OCI-M2 (cell line): ENCODE results near the gene ANGPTL4.
"Not testable (repeated sequence)": the region's sequence is repeated elsewhere in the genome, so short reads cannot be mapped to it uniquely, and the experiment has no call there.

Experiments used
- DNase-seq: peaks from one replicate; lab custom pipeline; 2025; ENCODE audit not compliant: unreplicated experiment; lab: John Stamatoyannopoulos, UW

The ANGPTL4 gene

DNA sequence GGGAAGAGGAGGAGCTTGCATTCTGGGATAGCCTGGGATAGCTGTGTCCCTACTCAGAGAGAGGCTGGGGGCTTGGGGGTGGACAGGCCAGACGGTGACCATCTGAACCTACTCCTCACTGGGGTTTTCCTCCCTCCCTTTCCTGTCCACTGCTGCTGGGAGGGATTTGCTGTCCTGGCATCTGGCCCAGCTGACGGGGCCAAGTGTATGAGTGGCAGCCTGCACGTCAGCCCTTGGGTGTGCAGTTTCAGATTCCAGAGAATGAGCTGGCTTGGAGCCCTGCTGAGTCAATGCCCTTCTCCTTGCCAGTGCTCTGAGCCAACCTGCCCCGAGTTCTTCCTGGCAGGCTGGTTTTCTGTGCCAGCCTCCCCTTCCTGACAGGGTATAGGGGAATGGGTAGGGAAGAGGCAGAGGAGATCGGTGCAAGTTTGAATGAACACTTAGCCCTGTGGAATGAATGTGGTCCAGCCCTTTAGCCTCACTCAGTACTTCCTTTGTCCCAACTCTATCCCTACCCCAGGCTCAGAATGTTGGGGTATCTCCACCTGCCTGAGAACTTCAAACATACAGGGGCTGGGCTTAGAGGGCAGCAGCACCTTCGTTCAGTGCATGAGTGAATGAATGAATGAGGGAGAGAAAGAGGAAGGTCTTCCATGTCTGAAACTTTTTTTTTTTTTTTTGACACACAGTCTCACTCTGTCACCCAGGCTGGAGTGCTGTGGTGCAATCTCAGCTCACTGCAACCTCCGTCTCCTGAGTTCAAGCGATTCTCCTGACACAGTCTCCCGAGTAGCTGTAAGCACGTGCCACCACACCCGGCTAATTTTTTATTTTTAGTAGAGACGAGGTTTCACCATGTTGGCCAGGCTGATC, 1.8 kb upstream of the ANGPTL4 start:
- no peak for DNase-seq

DNA sequence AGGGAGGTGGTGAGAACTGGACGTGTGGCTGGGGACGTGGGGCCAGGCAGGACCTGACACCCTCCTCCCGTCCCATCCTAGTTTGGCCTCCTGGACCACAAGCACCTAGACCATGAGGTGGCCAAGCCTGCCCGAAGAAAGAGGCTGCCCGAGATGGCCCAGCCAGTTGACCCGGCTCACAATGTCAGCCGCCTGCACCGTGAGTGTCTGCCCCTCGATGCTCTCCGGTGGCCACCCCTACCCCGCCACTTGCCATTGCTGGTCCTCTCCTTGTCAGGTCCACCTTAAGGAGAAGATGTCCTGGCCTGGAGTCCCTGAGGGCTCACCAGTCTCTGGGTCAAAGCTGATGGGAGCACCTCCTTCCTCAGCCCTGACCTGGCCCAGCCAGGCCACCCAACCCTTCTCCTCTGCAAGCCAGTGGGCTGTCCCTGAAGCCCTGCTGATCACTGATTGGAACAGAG, 2.2 kb downstream of the ANGPTL4 start:
- DNase-seq, result no peak

DNA sequence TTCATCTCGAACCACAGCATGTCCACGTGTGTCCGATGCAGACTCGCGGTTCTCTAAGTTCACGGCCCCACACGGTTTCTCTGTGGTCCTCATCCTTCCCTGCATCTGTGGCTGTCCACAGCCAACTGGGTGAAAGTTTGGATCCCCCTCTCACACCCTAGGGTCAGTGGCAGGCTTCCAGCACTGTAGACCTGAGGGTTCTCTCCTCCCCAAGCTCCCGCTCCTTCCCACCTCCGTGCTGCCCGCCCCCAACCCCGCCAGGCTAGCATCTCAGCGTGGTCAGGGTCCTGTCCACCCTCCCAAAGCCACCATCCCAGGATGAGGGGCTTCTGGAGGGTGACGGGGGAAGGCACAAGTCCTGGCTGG, 3.0 kb downstream of the ANGPTL4 start:
- DNase-seq, result no peak

DNA sequence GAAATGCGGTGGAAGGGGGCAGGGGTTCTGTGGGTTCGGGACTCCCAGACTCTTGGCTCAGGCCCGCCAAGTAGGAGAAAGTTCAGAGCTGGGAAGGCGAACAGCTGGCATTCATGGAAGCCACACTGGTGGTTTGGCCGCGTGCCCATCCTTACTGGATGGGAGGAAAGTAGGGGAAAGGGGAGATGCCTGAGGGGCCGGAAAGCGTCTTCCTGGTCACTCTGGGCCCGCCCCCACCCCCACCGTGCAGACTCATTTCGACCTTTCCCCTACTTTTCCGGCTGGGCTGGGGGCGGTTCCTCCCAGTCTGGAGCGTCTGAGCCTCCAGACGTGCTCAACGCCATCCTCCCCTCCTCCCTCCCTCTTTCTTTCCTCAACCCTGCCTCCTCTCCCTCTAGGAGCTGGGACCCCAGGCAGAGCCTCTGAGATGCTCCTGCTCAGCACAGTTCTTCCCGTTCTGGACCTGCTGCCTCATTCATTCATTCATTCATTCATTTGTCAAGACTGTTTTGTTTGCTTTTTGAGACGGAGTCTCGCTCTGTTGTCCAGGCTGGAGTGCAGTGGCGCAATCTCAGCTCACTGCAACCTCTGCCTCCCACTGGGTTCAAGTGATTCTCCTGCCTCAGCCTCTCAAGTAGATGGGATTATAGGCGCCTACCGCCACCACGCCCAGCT, 3.5 kb downstream of the ANGPTL4 start:
- DNase-seq, result no peak

DNA sequence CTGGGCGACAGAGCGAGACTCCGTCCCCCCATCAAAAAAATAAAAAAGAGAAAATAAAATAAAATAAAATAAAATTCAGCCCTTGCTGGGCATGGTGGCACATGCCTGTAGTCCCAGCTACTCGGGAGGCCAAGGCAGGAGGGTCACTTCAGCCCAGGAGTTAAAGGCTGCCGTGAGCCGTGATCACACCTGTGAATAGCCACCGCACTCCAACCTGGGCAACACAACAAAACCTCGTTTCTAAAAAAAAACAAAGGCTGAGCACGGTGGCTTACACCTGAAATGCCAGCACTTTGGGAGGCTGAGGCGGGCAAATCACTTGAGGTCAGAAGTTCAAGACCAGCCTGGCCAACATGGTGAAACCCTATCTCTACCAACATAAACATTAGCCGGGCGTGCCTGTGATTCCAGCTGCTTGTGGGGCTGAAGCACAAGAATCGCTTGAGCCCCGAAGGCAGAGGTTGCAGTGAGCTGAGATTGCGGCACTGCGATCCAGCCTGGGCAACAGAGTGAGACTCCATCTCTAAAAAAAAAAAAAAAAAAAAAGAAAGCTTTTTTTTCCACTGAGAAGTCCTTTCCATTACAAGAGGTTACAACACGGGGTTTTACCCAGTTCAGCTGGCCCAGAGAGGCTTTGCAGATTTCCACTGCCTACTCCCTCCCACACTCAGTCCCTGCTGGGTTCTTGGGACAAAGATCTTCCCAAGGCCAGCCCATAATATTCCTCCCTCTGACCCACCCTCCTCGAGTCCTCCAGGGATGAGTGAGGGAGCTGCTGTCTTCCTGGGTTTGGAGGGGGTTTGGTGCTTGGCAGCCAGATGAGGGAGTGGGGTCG, 6.4 kb downstream of the ANGPTL4 start:
- no peak for DNase-seq

DNA sequence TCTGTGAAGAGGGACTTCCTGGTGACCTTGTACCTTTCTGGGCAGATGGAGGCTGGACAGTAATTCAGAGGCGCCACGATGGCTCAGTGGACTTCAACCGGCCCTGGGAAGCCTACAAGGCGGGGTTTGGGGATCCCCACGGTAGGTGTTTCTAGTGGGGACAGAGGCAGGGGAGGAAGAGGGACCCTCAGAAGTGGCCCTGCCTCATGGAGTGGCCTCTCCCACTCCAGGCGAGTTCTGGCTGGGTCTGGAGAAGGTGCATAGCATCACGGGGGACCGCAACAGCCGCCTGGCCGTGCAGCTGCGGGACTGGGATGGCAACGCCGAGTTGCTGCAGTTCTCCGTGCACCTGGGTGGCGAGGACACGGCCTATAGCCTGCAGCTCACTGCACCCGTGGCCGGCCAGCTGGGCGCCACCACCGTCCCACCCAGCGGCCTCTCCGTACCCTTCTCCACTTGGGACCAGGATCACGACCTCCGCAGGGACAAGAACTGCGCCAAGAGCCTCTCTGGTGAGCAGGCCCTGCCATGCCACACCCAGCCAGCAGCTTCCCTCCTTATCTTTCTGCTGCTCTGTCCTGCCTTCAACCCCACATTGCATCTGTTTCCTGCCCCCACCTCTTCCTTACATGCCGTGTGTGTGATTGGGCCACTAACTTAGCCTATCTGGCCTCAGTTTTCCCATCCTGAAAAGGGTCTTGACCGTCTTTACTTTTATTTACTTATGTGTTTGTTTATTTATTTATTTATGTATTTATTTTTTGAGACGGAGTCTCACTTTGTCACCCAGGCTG, 7.3 kb downstream of the ANGPTL4 start:
- no peak for DNase-seq

DNA sequence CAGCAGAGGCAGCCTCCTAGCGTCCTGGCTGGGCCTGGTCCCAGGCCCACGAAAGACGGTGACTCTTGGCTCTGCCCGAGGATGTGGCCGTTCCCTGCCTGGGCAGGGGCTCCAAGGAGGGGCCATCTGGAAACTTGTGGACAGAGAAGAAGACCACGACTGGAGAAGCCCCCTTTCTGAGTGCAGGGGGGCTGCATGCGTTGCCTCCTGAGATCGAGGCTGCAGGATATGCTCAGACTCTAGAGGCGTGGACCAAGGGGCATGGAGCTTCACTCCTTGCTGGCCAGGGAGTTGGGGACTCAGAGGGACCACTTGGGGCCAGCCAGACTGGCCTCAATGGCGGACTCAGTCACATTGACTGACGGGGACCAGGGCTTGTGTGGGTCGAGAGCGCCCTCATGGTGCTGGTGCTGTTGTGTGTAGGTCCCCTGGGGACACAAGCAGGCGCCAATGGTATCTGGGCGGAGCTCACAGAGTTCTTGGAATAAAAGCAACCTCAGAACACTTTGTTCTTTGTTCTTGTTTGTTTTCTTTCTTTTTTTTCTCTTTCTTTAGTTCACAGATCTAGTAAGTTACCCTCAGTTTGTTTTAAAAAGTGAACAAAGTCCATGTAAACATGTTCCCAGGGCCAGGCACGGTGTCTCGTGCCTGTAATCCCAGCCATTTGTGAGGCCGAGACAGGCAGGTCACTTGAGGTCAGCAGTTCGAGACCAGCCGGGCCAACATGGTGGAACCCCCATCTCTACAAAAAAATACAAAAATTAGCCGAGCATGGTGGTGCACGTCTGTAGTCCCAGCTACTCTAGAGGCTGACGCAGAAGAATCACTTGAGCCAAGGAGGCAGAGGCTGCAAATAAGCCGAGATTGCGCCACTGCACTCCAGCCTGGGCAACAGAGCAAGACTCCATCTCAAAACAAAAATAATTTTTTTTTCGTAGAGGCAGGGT, 10.2 kb downstream of the ANGPTL4 start:
- DNase-seq, result no peak

DNA sequence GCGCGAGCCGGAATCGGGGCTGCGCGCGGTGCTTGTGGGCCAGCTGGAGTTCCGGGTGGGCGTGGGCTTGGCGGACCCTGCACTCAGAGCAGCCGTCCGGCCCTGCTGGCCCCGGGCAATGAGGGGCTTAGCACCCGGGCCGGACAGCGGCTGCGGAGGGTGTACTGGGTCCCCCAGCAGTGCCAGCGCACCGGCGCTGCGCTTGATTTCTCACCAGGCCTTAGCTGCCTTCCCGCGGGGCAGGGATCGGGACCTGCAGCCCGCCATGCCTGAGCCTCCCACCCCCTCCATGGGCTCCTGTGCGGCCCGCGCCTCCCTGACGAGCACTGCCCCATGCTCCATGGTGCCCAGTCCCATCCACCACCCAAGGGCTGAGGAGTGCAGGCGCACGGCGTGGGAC, 11.8 kb downstream of the ANGPTL4 start:
- DNase-seq, result not testable (repeated sequence)

DNA sequence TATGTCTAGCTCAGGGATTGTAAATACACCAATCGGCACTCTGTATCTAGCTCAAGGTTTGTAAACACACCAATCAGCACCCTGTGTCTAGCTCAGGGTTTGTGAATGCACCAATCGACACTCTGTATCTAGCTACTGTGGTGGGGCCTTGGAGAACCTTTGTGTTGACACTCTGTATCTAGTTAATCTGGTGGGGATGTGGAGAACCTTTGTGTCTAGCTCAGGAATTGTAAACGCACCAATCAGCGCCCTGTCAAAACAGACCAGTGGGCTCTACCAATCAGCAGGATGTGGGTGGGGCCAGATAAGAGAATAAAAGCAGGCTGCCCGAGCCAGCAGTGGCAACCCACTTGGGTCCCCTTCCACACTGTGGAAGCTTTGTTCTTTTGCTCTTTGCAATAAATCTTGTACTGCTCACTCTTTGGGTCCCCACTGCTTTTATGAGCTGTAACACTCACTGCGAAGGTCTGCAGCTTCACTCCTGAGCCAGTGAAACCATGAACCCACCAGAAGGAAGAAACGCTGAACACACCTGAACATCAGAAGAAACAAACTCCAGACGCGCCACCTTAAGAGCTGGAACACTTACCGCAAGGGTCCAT, 12.5 kb downstream of the ANGPTL4 start:
- not testable (repeated sequence) for DNase-seq

DNA sequence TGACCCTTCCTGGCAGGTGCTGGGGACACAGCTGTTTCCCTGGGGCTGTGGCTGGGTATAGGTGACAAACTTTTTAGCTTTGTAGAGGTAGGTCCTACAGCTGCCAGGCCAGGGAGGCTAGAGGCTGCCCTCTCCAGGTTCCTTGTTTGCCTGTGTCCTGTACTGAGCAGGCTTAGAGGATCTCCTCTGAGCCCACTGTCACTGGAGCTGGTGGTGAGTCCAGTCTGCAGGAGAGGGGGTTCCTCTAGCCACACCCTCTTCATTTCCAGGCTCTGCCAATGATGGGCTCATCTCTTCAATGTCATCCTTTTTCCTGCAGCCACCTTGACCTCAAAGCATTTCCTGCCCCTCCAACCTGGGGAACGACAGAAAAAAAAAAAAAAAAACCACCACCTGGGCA, 13.6 kb downstream of the ANGPTL4 start:
- DNase-seq, result no peak

DNA sequence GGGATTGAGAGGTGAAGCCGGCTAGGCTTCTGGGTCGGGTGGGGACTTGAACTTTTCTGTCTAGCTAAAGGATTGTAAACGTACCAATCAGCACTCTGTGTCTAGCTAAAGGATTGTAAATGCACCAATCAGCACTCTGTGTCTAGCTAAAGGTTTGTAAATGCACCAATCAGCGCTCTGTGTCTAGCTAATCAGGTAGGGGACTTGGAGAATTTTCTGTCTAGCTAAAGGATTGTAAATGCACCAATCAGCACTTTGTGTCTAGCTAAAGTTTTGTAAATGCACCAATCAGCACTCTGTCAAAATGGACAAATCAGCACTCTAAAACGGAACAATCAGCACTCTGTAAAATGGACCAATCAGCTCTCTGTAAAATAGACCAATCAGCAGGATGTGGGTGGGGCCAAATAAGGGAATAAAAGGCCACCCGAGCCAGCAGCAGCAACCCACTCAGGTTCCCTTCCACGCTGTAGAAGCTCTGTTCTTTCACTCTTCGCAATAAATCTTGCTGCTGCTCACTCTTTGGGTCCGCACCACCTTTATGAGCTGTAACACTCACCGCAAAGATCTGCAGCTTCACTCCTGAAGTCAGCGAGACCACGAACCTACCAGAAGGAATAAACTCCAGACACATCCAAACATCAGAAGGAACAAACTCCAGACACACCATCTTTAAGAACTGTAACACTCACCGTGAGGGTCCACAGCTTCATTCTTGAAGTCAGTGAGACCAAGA, 15.4 kb downstream of the ANGPTL4 start:
- DNase-seq, result not testable (repeated sequence)

DNA sequence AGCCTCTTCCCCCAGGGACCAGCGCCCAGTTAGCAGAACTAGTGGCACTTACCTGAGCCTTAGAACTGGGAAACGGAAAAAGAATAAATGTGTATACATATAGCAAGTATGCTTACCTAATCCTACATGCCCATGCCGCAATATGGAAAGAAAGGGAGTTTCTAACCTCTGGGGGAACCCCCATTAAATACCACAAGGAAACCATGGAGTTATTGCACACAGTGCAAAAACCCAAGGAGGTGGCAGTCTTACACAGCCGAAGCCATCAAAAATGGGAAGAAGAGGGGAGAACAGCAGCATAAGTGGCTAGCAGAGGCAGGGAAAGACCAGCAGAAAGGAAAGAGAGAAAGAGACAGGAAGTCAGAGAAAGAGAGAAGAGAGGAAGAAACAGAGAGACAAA, 20.6 kb downstream of the ANGPTL4 start:
- DNase-seq, result not testable (repeated sequence)

DNA sequence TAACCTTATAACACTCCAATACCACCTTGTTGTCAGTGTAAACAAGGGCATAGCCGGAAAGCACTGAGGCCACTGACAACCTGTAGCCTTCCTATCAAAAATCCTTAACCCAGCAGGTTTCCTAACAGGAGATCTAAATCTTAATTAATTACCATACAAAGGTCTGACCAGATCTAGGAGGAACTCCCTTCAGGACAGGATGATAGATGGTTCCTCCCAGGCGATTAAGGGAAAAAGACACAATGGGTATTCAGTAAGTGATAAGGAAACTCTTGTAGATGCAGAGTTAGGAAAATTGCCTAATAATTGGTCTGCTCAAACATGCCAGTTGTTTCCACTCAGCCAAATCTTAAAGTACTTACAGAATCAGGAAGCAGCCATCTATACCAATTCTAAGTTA, 21.1 kb downstream of the ANGPTL4 start:
- DNase-seq, result not testable (repeated sequence)

DNA sequence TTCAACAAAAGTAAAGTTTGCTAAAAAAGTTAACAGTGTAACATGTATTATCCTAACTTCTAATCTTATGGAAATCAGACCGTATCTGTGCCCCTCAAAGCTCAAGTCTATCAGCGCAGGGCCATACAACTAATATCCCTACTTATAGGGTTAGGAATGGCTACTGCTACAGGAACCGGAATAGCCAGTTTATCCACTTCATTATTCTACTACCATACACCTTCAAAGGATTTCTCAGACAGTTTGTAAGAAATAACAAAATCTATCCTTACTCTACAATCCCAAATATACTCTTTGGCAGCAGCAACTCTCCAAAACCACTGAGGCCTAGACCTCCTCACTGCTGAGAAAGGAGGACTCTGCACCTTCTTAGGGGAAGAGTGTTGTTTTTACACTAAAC, 21.6 kb downstream of the ANGPTL4 start:
- DNase-seq, result not testable (repeated sequence)

DNA sequence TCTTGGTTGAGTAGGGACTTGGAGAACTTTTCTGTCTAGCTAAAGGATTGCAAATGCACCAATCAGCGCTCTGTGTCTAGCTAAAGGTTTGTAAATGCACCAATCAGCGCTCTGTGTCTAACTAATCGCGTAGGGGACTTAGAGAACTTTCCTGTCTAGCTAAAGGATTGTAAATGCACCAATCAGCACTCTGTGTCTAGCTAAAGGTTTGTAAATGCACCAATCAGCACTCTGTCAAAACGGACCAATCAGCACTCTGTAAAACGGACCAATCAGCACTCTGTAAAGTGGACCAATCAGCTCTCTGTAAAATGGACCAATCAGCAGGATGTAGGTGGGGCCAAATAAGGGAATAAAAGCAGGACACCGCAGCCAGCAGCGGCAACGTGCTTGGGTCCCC, 22.5 kb downstream of the ANGPTL4 start:
- not testable (repeated sequence) for DNase-seq

DNA sequence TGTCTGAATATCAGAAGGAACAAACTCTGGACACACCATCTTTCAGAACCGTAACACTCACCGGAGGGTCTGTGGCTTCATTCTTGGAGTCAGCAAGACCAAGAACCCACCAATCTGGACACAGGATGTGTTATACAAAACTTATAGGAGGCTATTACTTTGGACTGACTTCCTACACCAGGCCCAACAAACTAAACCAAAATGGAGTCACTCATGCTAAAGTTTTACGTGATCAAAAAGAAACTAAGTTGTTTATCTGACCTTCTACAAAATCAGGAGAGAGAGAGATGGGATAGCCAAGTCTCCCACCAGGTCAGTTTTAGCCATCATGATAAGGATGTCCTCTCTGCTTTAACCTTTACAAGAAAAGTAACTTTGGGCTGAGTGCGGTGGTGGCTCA, 23.0 kb downstream of the ANGPTL4 start:
- no peak for DNase-seq

DNA sequence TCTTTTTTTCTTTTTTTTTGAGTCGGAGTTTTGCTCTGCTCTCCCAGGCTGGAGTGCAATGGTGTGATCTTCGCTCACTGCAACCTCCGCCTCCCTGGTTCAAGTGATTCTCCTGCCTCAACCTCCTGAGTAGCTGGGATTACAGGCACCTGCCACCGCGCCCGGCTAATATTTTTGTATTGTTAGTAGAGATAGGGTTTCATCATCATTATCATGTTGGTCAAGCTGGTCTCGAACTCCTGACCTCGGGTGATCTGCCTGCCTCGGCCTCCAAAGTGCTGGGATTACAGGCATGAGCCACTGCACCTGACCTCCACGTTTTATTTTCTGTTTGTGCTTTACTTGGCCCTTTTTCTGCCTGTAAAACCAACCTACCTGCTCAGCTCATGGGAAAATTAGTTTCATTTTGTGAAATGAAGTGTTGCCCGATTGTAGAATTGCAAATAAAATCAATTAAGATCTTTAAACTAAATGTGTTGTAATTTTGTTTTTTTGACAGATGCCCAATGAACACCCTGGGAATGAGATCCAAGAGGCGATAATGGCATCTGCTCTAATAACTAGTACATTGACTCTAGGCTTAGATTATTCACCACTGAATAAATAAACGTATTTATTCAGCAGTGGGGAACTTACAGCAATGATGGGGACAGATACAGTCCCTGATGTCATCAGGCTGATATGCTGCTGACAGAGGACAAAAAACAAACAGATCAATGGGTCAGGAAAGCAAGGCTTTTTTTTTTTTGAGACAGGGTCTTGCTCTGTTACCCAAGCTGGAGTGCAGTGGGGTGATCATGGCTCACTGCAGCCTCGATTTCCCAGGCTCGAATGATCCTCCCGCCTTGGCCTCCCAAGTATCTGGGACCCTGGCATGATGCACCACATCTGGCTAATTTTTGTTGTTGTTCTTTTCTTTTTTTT, 24.0 kb downstream of the ANGPTL4 start:
- DNase-seq, result no peak

DNA sequence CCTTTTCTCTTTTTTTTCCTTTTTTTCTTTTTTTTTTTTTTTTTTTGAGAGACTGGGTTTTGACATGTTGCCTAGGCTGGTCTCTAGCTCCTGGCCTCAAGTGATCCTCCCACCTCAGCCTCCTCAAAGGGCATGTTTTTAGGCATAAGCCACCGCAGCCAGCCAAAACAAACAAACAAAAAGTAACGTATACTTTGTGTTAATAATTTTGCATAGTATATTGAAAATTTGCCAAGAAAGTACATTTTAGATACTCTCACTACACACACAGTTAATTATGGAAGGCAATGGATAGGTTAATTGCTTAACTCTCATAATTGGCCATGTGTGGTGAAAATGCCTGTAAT, 24.6 kb downstream of the ANGPTL4 start:
- DNase-seq, result no peak
